ENCODE measurements around the gene PIM3. TPM values are rescaled to one million over a fixed set of nuclear protein-coding genes. Genes with fewer than 3 reads are reported as not detected.
A peak's percentile ranks its signal among the peaks of the same experiment; 100 is the strongest.

PIM3 gene
- total RNA-seq, 1 donor from 2014 or later = 97.2 TPM

GRCh38 chr22:49970528-49971231, 10.1 kb downstream of the PIM3 start:
- intact Hi-C loops (cut with DNase I) = loop anchor here (5.0 kb wide), 1 partner anchor 33 kb away; no protein-coding TSS in a partner anchor
- no peaks in the 10 kb centered on the region for H3K27me3 ChIP-seq
- H3K4me3 ChIP-seq = peak overlapping the region; percentile 51 to 68
- no peaks in the 10 kb centered on the region for H3K36me3 ChIP-seq
- TF ChIP-seq CTCF (IDR thresholded peaks at IDR 0.05) (no peak), POLR2AphosphoS5 (IDR thresholded peaks at IDR 0.05; ENCODE audit: insufficient read depth in 1 of 2, low read depth in 1 of 2) (peak; percentile 96 to 98), POLR2A (IDR thresholded peaks at IDR 0.05) (peak in 1 of 2 donors; percentile 86)
- H3K9me3 ChIP-seq = no peaks in the 10 kb centered on the region
- peak in 1 of 2 donors; percentile 98 for DNase-seq (ENCODE audit: extremely low spot score in 2 of 2)
- H3K27ac ChIP-seq = peak overlapping the region; percentile 89
- peaks cover 59% of the 10 kb centered on the region for H3K4me1 ChIP-seq

DNA sequence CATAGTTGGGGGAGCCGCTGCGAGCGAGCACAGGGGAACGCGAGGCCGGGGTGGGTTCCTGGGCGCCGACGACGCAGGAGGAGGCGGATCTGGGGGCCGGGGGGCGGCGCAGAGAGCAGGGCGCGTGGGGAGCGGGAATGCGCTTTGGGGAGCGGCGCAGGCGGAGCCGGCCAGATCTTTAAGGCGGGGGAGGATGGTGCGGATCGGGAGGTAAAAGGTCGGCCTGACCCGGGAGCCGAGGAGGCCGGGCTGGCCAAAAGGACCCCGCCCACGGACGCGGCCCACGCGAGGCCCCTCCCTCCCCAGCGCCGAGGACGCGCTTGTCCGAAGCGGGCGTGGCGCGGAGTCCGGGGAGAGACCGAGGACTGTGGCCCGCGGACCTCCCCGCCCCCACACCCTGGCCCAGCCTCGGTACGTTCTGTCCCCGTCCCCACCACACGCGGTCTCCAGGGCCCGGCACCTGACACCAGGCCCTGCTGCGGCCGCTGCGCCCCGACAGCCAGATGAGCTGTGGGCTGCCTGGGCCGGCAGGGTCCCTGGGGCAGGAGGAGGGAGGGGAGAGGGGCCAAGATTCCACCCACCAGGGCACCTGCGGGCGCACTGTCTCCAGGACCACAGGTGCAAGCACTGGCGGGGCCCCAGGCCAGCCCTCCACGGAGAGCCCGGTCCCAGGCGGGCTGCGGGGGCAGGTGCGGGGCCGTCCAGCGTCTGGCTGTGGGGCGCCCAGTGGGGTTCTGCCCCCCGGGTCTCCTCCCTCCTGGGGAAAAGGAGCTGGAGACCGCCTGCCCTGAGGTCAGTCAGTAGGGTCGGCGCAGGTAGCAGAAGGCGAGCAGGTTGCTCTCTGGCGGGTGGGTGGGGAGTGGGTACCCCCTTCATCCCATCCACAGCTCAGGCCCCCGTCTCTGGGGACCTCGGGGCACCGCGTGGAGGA, 10.9 kb downstream of the PIM3 start:
- Histone ChIP-seq H3K27ac (peak overlapping the region; percentile 89), H3K27me3 (no peaks in the 10 kb centered on the region), H3K4me1 (peaks cover 55% of the 10 kb centered on the region), H3K36me3 (no peaks in the 10 kb centered on the region), H3K4me3 (peak overlapping the region; percentile 51 to 68), H3K9me3 (no peaks in the 10 kb centered on the region)
- peak in 1 of 2 donors; percentile 90 for DNase-seq (ENCODE audit: extremely low spot score in 2 of 2)
- TF ChIP-seq POLR2AphosphoS5 (IDR thresholded peaks at IDR 0.05; ENCODE audit: insufficient read depth in 1 of 2, low read depth in 1 of 2) (peak in 1 of 2 donors; percentile 89), POLR2A (IDR thresholded peaks at IDR 0.05) (no peak)
- intact Hi-C loops (cut with DNase I) = loop anchor here (5.0 kb wide), 1 partner anchor 34 kb away; no protein-coding TSS in a partner anchor

DNA sequence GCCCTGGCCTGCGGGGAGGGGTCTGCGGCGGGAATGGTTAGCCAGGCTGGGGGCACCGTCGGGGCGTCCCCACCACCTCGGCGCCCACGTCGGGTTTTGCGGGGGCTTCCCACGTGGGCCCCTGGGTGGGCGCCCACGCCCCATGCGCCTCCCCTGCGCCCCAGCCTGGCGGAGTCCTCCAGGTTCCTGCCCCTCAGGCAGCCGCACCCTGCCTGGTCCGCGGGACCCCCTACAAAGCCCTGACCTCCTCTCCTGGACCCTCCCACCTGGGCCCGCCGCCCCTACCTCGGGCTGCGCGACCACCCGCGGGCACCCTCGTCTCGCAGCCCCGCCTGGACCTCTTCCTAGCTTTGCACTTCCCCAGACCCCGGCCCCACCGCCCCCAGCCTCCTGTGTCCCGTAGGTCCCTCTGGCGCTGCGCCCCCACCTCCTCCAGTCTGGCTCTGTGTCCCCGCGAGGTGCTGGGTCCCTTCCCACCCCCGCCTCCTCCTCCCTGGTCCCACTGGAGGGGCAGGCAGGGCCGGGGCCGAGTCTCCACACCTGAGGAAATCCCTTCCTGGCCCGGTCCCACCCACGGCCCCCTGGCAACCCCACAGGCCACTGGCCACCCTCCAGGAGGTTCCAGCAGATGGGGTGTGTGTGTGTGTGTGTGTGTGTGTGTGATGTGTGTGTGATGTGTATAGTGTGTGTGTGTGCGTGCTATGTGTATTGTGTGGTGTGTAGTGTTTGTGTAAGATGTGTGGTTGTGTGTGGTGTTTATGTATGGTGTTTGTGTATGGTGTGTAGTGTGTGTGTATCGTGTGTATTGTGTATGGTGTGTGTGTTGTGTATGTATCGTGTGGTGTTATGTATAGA, 11.8 kb downstream of the PIM3 start:
- peak overlapping the region; percentile 51 to 68 for H3K4me3 ChIP-seq
- intact Hi-C loops (cut with DNase I) = loop anchor here (5.0 kb wide), 1 partner anchor 35 kb away; no protein-coding TSS in a partner anchor

DNA sequence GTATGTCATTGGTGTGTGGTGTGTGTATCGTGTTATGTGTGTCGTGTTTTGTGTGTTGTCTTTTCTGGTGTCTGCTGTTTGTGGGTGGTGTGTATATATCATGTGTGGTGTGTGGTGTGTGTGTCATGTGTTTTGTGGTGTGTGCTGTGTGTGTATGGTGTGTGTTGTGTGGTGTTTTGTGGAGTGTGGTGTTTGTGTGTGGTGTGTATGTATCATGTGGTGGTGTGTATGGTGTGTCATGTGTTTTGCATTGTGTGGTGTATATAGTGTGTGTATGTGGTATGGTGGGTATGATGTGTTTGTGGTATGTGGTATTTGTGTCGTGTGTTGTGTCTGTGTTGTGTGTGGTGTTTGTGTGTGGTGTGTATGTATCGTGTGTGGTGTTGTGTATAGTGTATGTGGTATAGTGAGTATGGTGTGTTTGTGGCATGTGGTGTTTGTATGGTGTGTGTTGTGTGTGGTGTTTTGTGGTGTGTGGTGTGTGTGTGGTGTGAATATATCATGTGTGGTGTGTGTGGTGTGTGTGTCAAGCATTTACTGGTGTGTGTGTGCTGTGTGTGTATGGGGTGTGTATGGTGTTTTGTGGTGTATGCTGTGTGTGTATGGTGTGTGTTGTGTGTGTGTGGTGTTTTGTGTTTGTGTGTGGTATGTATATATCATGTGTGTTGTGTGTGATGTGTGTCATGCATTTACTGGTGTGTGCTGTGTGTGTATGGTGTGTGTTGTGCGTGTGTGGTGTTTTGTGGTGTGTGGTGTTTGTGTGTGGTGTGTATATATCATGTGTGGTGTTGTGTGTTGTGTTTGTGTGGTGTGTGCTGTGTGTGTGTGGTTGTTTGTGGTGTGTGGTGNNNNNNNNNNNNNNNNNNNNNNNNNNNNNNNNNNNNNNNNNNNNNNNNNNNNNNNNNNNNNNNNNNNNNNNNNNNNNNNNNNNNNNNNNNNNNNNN, 12.7 kb downstream of the PIM3 start:
- Histone ChIP-seq H3K36me3 (no peaks in the 10 kb centered on the region), H3K4me1 (peaks cover 38% of the 10 kb centered on the region), H3K27me3 (no peaks in the 10 kb centered on the region), H3K4me3 (no peak overlapping the region), H3K27ac (no peak overlapping the region), H3K9me3 (no peaks in the 10 kb centered on the region)
- peak in 1 of 2 donors; percentile 86 for DNase-seq (ENCODE audit: extremely low spot score in 2 of 2)
- TF ChIP-seq POLR2AphosphoS5 (IDR thresholded peaks at IDR 0.05; ENCODE audit: insufficient read depth in 1 of 2, low read depth in 1 of 2) (no peak), POLR2A (IDR thresholded peaks at IDR 0.05) (no peak), CTCF (IDR thresholded peaks at IDR 0.05) (no peak)
- intact Hi-C loops (cut with DNase I) = loop anchor here (5.0 kb wide), 1 partner anchor 36 kb away; no protein-coding TSS in a partner anchor

More for the DNA sequence above, 11.8 kb downstream of the PIM3 start:
- Histone ChIP-seq H3K36me3 (no peaks in the 10 kb centered on the region), H3K27me3 (no peaks in the 10 kb centered on the region), H3K27ac (peak overlapping the region; percentile 89), H3K9me3 (no peaks in the 10 kb centered on the region), H3K4me1 (peaks cover 46% of the 10 kb centered on the region)
- DNase-seq (ENCODE audit: extremely low spot score in 2 of 2) = peak in 1 of 2 donors; percentile 86
- TF ChIP-seq POLR2AphosphoS5 (IDR thresholded peaks at IDR 0.05; ENCODE audit: insufficient read depth in 1 of 2, low read depth in 1 of 2) (no peak), CTCF (IDR thresholded peaks at IDR 0.05) (no peak), POLR2A (IDR thresholded peaks at IDR 0.05) (no peak)
